ENCODE data around the gene ADAMTS6. TPM values are rescaled to one million over a fixed set of nuclear protein-coding genes. Genes with fewer than 3 reads are reported as not detected.

ADAMTS6 gene
- total RNA-seq, 1 donor, result 150 TPM

- Histone ChIP-seq H2AFZ (ENCODE audit: low read length) (peak overlapping the region; percentile 84), H3K79me2 (ENCODE audit: insufficient read depth, low read length) (no peaks in the 10 kb centered on the region), H4K20me1 (ENCODE audit: insufficient read depth, low read length) (no peaks in the 10 kb centered on the region), H3K4me2 (ENCODE audit: insufficient read depth, low read length) (no peak overlapping the region), H3K9me3 (ENCODE audit: low read depth, low read length) (no peaks in the 10 kb centered on the region), H3K27ac (ENCODE audit: low read depth, low read length) (peak overlapping the region; percentile 94), H3K36me3 (ENCODE audit: insufficient read depth, low read length) (no peaks in the 10 kb centered on the region), H3K27me3 (ENCODE audit: insufficient read depth, low read length) (no peaks in the 10 kb centered on the region), H3K4me1 (ENCODE audit: insufficient read depth, low read length) (peaks cover 37% of the 10 kb centered on the region), H3K4me3 (ENCODE audit: insufficient read depth, low read length) (peak overlapping the region; percentile 11)
- TF ChIP-seq CTCF (IDR thresholded peaks at IDR 0.05; ENCODE audit: extremely low read depth, low read depth, low read length), result no peak
- peak; percentile 49 for DNase-seq (ENCODE audit: insufficient read length, low spot score, missing footprints)
Observed at GRCh38 chr5:65126542-65127069, 355.1 kb downstream of the ADAMTS6 start.

- Histone ChIP-seq H3K4me3 (ENCODE audit: insufficient read depth, low read length) (peak overlapping the region; percentile 24), H3K4me2 (ENCODE audit: insufficient read depth, low read length) (peak overlapping the region; percentile 56)
Observed at GRCh38 chr5:65125591-65126541, 355.9 kb downstream of the ADAMTS6 start.

DNA sequence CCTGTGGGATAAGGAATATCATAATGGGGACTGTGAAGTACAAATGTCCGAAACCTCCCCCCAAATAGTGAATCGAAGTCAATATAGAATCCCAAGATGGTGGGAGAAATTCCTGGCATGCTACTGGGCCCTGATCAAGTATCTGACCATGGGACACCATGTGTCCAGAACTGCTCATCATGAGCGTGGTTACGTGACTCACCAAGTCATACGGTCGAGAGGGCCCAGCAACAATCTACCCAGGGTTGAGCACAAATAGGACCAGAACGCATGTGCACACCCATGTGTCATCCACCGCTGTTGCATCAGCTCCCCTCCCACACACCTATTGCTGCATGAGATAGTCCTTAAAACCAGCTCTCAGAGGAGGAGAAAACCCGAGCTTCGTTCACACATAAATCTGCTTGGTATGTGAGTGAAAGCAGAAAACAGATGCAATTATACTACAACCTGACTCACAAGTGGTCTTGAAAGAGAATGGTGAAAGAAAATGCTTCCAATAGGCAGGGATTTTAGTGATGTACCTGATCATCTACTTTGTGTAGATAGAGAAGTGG is 359.8 kb downstream of the ADAMTS6 start:
- Histone ChIP-seq H3K4me2 (ENCODE audit: insufficient read depth, low read length) (peak overlapping the region; percentile 15), H3K27ac (ENCODE audit: low read depth, low read length) (peak overlapping the region; percentile 90), H4K20me1 (ENCODE audit: insufficient read depth, low read length) (no peaks in the 10 kb centered on the region), H3K4me1 (ENCODE audit: insufficient read depth, low read length) (peaks cover 25% of the 10 kb centered on the region), H3K4me3 (ENCODE audit: insufficient read depth, low read length) (no peak overlapping the region), H3K79me2 (ENCODE audit: insufficient read depth, low read length) (no peaks in the 10 kb centered on the region), H2AFZ (ENCODE audit: low read length) (no peak overlapping the region), H3K9me3 (ENCODE audit: low read depth, low read length) (no peaks in the 10 kb centered on the region), H3K36me3 (ENCODE audit: insufficient read depth, low read length) (no peaks in the 10 kb centered on the region), H3K27me3 (ENCODE audit: insufficient read depth, low read length) (no peaks in the 10 kb centered on the region)
- no peak for TF ChIP-seq CTCF (IDR thresholded peaks at IDR 0.05; ENCODE audit: extremely low read depth, low read depth, low read length)
- DNase-seq (ENCODE audit: insufficient read length, low spot score, missing footprints), result peak; percentile 72

More at GRCh38 chr5:65125591-65126541, 355.9 kb downstream of the ADAMTS6 start:
- no peaks in the 10 kb centered on the region for H3K27me3 ChIP-seq (ENCODE audit: insufficient read depth, low read length)
- no peaks in the 10 kb centered on the region for H3K9me3 ChIP-seq (ENCODE audit: low read depth, low read length)
- H3K79me2 ChIP-seq (ENCODE audit: insufficient read depth, low read length), result no peaks in the 10 kb centered on the region
- H3K36me3 ChIP-seq (ENCODE audit: insufficient read depth, low read length), result no peaks in the 10 kb centered on the region
- peak overlapping the region; percentile 84 for H2AFZ ChIP-seq (ENCODE audit: low read length)
- H4K20me1 ChIP-seq (ENCODE audit: insufficient read depth, low read length), result no peaks in the 10 kb centered on the region
- peak; percentile 59 for DNase-seq (ENCODE audit: insufficient read length, low spot score, missing footprints)
- peaks cover 37% of the 10 kb centered on the region for H3K4me1 ChIP-seq (ENCODE audit: insufficient read depth, low read length)
- peak overlapping the region; percentile 94 for H3K27ac ChIP-seq (ENCODE audit: low read depth, low read length)
- TF ChIP-seq CTCF (IDR thresholded peaks at IDR 0.05; ENCODE audit: extremely low read depth, low read depth, low read length), result no peak
